HuH-7.5 (cell line): ENCODE data around the gene PFKFB1.

Experiments
- DNase-seq: peaks from one replicate; pipeline ENCODE4 v3.0.0; 2011; ENCODE audit warnings: low spot score

Gene PFKFB1

GRCh38 chrX:54922547-54922946 lies 71.4 kb downstream of the PFKFB1 start:
- no peak for DNase-seq

GRCh38 chrX:54921427-54922021 lies 72.5 kb downstream of the PFKFB1 start:
- DNase-seq, result no peak

GRCh38 chrX:54920610-54921426 lies 73.2 kb downstream of the PFKFB1 start, which contains the start of gene TRO:
Gene TRO (plus strand): TSS chrX:54920824. CDS start chrX:54922247, 1,423 bp downstream.
- no peak for DNase-seq

GRCh38 chrX:54909941-54910340 lies 84.0 kb downstream of the PFKFB1 start:
- DNase-seq, result no peak

- no peak for DNase-seq
Observed at GRCh38 chrX:54894159-54894558, 99.8 kb downstream of the PFKFB1 start.

- no peak for DNase-seq
Observed at GRCh38 chrX:54891573-54891972, 102.4 kb downstream of the PFKFB1 start.

GRCh38 chrX:54885740-54886139 lies 108.2 kb downstream of the PFKFB1 start:
- no peak for DNase-seq
